Thoracic aorta (tissue), 2 donors: ENCODE data around the gene ACVR2B. TPM values are rescaled to one million over a fixed set of nuclear protein-coding genes. Genes with fewer than 3 reads are reported as not detected.

Experiments used
- ATAC-seq: fragments of 150-250 bp; one replicate; pipeline ENCODE4 v1.8.0; 2017; ENCODE audit warnings: low read depth; ENCODE audit not compliant: insufficient number of reproducible peaks, low FRiP score
- DNase-seq: peaks from one replicate; pipeline ENCODE4 v3.0.0-alpha.2; 2020; ENCODE audit warnings: low spot score
- H3K27ac ChIP-seq, 2 donors: fragments of 200-600 bp; sonication (generic); 1 replicate in 1 of 2; 2 replicates in 1 of 2; pipeline ENCODE4 v1.5.1; 2016; ENCODE audit warnings: mild to moderate bottlenecking in 2 of 2, moderate library complexity in 2 of 2
- H3K27me3 ChIP-seq: fragments of 200-600 bp; sonication (generic); replicated peaks from 2 replicates; pipeline ENCODE4 v1.6.0; 2016; ENCODE audit warnings: mild to moderate bottlenecking; ENCODE audit not compliant: insufficient read depth
- H3K36me3 ChIP-seq: fragments of 200-600 bp; sonication (generic); one replicate; pipeline ENCODE4 v1.5.1; 2016
- H3K4me1 ChIP-seq, 2 donors: fragments of 200-600 bp; sonication (generic); 1 replicate in 1 of 2; 2 replicates in 1 of 2; pipeline versions ENCODE4 v1.5.1 to v1.6.0; 2016; ENCODE audit warnings: low read depth in 2 of 2, mild to moderate bottlenecking in 1 of 2; ENCODE audit not compliant: control insufficient read depth in 1 of 2
- H3K4me3 ChIP-seq: fragments of 200-600 bp; sonication (generic); 2 replicates; pipeline ENCODE4 v1.5.1; 2016; ENCODE audit warnings: mild to moderate bottlenecking
- H3K9me3 ChIP-seq: fragments of 200-600 bp; sonication (generic); 2 replicates; pipeline ENCODE4 v1.5.1; 2016
- total RNA-seq, 2 donors: library from RNA; depleted of rRNA; stranded (reverse); fragments of >200 nt; gene quantifications; one replicate each; pipeline versions ENCODE4 v1.1.0 to v1.2.3, GENCODE V29; 2016
- TF ChIP-seq, protein P1 (sequence below): fragments of 200-600 bp; sonication (generic); IDR thresholded peaks from one replicate; pipeline ENCODE4 v1.5.1; 2019; ENCODE audit warnings: antibody characterized with exemption

The ACVR2B gene
- total RNA-seq, 2 donors from 2014 or later: 3.7 to 4.0 TPM

DNA sequence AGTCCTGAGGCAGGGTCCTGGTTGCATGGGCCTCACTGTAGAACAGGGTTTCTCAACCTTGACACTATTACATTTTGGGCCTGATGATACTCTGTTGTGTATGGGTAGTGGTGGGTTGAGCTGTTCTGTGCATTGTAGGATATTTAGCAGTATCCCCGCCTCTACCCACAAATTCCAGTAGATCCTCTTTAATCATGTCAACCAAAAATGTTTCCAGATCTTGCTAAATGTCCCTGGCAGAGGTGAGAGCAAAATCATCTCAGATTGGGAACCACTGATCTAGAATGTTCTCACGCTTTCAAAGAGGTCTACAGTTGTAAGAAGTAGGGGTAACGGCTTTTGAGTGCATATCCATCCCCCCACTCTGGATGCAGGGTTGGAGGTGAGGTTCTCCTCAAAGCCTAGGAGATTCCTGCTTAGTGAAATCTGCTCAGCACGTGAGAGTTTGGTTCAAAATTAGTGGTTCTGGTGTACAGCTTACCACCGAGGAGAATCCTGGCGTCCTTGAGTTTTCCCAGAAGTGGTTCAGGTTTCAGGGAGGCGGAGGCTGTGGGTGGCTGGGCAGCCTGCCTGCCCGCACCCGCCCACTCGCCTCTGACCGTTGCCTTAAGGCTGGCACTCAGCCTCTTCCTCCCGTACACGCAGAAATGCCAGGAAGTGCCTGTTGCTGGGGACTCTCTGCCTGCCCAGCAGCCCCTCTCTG lies 5.3 kb downstream of the ACVR2B start:
- peak; percentile 44 for ATAC-seq
- peaks cover 14 to 40% of the 10 kb centered on the region in 2 donors for H3K4me1 ChIP-seq
- DNase-seq: no peak
- H3K27me3 ChIP-seq: no peaks in the 10 kb centered on the region
- peak overlapping the region; percentile 58 to 60 for H3K27ac ChIP-seq
- peak overlapping the region; percentile 48 for H3K4me3 ChIP-seq
- TF ChIP-seq, protein P1, sequence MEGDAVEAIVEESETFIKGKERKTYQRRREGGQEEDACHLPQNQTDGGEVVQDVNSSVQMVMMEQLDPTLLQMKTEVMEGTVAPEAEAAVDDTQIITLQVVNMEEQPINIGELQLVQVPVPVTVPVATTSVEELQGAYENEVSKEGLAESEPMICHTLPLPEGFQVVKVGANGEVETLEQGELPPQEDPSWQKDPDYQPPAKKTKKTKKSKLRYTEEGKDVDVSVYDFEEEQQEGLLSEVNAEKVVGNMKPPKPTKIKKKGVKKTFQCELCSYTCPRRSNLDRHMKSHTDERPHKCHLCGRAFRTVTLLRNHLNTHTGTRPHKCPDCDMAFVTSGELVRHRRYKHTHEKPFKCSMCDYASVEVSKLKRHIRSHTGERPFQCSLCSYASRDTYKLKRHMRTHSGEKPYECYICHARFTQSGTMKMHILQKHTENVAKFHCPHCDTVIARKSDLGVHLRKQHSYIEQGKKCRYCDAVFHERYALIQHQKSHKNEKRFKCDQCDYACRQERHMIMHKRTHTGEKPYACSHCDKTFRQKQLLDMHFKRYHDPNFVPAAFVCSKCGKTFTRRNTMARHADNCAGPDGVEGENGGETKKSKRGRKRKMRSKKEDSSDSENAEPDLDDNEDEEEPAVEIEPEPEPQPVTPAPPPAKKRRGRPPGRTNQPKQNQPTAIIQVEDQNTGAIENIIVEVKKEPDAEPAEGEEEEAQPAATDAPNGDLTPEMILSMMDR: no peak
- H3K36me3 ChIP-seq: no peaks in the 10 kb centered on the region
- no peaks in the 10 kb centered on the region for H3K9me3 ChIP-seq

DNA sequence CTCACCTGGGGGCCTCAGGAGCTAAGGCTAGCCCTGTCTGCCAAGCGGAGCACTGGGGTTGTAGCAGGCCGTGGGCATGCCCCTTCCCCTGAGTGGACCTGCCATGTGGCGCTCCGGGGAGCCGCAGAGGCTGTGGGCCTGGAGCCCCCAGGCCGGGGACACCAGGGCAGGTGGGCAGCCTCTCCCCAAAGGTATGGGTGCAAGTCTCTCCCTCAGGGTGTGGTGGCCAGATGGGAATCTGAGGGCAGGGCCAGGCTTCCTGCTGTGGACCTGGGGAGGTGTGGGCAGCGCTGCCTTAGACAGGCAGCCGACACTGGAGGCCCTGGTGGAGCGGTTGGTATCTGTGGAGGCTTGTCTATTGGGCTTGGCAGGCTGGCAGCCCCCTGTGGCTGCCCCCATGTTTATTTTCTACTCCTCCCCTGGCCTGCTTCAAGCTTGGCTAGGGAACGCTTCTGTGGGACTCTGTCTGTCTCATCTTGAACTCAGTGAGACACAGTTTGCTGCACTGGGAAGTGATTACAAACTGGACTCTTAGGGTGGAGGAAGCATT lies 5.9 kb downstream of the ACVR2B start:
- Histone ChIP-seq H3K36me3 (no peaks in the 10 kb centered on the region), H3K4me3 (peak overlapping the region; percentile 48), H3K4me1 (peaks cover 14 to 40% of the 10 kb centered on the region in 2 donors), H3K27ac (peak overlapping the region; percentile 58 to 60), H3K27me3 (no peaks in the 10 kb centered on the region), H3K9me3 (no peaks in the 10 kb centered on the region)
- DNase-seq (no peak), ATAC-seq (no peak)
- TF ChIP-seq, protein P1: no peak

DNA sequence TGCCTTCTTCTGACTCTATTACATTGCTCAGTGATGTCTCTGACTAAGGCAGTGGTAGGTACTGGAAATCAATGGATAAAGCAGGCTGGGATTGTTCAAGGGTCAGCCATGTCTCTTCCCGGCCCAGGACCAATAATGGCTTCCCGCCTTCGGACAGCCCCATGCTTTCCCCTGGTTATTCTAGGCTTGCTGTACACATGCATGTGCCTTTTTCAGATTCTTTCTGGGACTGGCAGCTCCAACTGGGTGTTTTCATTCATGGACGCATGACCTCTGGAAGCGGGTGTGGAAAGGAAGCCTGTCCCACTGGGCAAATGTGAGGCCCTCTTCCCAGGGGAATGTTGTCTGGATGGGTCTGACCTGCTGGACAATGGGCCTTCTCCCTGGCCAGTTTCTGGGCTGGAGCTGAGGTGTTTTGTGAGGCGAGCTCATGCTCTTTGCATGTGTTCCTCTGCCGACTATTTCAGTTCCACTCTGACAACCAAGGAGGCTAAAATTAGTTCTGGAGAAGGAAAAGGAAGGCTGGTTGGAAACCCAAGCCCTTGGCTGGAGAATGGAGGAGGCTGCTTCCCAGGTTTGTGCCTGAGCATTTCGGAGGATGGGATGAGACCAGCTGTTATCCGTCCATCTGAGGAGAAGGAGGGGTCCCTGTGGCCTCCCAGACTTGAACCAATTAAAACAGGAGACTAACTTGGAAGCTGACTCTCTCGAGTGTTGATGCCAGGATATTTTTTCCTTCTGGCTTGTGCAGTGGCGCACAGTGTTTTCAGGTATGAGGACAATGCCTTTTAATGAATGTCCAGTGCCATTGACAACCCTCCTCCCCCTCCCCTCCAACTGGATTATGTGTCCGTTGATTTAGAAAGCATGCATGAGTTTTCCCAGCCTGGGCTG lies 6.9 kb downstream of the ACVR2B start:
- Histone ChIP-seq H3K9me3 (no peaks in the 10 kb centered on the region), H3K27me3 (no peaks in the 10 kb centered on the region), H3K36me3 (no peaks in the 10 kb centered on the region), H3K27ac (peak overlapping the region; percentile 58 to 60), H3K4me1 (peaks cover 14 to 40% of the 10 kb centered on the region in 2 donors), H3K4me3 (no peak overlapping the region)
- TF ChIP-seq, protein P1: no peak
- ATAC-seq (no peak), DNase-seq (no peak)

DNA sequence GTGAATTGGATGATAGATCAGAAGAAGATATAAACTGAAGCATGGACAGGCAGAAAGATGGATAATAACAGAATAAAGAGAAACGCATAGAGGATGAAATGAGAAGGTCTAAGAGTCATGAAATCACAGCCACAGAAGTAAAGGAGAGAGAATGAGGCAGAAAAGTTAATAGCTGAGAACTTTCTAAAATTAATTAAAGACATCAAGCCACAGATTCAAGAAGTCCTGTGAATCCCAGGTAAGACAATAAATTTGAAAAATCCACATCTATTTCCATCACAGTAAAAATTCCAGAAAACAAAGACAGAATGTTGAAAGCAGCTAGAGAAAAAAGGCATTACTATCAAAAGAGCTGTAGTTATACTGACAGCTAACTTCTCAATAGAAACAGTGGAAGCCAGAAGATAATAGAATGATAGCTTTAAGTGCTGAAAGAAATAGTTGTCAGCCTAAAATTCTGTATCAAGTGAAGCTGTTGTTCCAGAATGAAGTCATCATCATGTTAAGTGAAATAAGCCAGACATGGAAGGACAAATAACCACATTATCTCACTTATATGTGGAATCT lies 12.0 kb downstream of the ACVR2B start:
- peaks cover 0 to 7% of the 10 kb centered on the region in 2 donors for H3K4me1 ChIP-seq
- no peak for ATAC-seq
- no peaks in the 10 kb centered on the region for H3K9me3 ChIP-seq
- H3K27me3 ChIP-seq: no peaks in the 10 kb centered on the region
- no peak overlapping the region for H3K4me3 ChIP-seq
- no peak overlapping the region for H3K27ac ChIP-seq
- no peaks in the 10 kb centered on the region for H3K36me3 ChIP-seq
- DNase-seq: no peak
- TF ChIP-seq, protein P1: no peak

DNA sequence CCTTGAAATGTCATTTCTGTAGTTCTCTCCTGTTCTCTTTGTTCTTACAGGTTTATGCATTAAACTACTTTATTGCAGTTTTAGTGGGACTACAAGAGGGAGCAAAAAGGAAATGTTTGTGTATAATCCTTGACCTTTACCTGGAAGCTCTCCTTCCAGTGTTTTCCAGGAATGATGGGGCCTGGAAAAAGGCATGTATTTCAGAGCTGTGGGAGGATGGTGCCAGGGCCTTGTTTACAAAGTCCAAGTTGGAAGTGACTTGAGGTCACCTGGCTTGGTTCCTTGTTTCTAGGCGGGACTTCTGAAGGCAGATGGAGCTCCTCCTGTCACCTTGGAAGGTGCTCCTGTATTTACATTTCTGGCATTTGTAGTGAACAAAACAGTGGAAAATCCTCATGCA lies 15.1 kb downstream of the ACVR2B start:
- ATAC-seq (no peak), DNase-seq (no peak)
- Histone ChIP-seq H3K36me3 (no peaks in the 10 kb centered on the region), H3K4me1 (peaks cover 0 to 8% of the 10 kb centered on the region in 2 donors), H3K4me3 (no peak overlapping the region), H3K9me3 (no peaks in the 10 kb centered on the region), H3K27me3 (no peaks in the 10 kb centered on the region), H3K27ac (no peak overlapping the region)
- TF ChIP-seq, protein P1: no peak
